ENCODE measurements around the gene FEZF1. TPM values are rescaled to one million over a fixed set of nuclear protein-coding genes. Genes with fewer than 3 reads are reported as not detected.

FEZF1 gene
- total RNA-seq, 3 donors from 2014 or later (not counting 1 experiment from before 2014, with no cell fraction given) = not detected

- DNase-seq (no peak), ATAC-seq (no peak)
- no peaks in the 10 kb centered on the region for H3K36me3 ChIP-seq (ENCODE audit: control insufficient read depth, insufficient read depth, low read length)
- 75% methylated on average over 2 of the region's 2 CpGs for WGBS (ENCODE audit: insufficient coverage)
- H3K27me3 Mint-ChIP-seq (ENCODE audit: low read depth in 2 of 2) = peaks cover 44 to 46% of the 10 kb centered on the region in 2 donors
- no peak for TF ChIP-seq CTCF (IDR thresholded peaks at IDR 0.05)
- H3K4me1 Mint-ChIP-seq = no peaks in the 10 kb centered on the region
- intact Hi-C loops (cut with micrococcal nuclease) = no loop called here
- H3K4me1 ChIP-seq (ENCODE audit: control insufficient read depth, insufficient read depth, low read length) = no peaks in the 10 kb centered on the region
- no peak overlapping the region for H3K4me3 ChIP-seq (ENCODE audit: low read length)
- peaks cover 34% of the 10 kb centered on the region for H3K27me3 ChIP-seq (ENCODE audit: control insufficient read depth, insufficient read depth, low read length)
- no peaks in the 10 kb centered on the region for H3K9me3 ChIP-seq (ENCODE audit: control insufficient read depth, insufficient read depth, low read length)
- H3K27ac ChIP-seq (ENCODE audit: low read length) = no peak overlapping the region
- no peak overlapping the region for H3K27ac Mint-ChIP-seq
- H3K36me3 Mint-ChIP-seq = peaks cover 12% of the 10 kb centered on the region
- no peak overlapping the region for H3K4me3 Mint-ChIP-seq
- H3K9me3 Mint-ChIP-seq = peaks cover 2 to 12% of the 10 kb centered on the region in 2 donors
Measured at GRCh38 chr7:122298618-122299017, 5.9 kb downstream of the FEZF1 start.

GRCh38 chr7:122298131-122298530 is 6.4 kb downstream of the FEZF1 start:
- H3K4me1 Mint-ChIP-seq = no peaks in the 10 kb centered on the region
- H3K27ac Mint-ChIP-seq = no peak overlapping the region
- TF ChIP-seq CTCF (IDR thresholded peaks at IDR 0.05) = no peak
- DNase-seq (no peak), ATAC-seq (no peak)
- Histone ChIP-seq H3K9me3 (ENCODE audit: control insufficient read depth, insufficient read depth, low read length) (no peaks in the 10 kb centered on the region), H3K4me1 (ENCODE audit: control insufficient read depth, insufficient read depth, low read length) (no peaks in the 10 kb centered on the region), H3K4me3 (ENCODE audit: low read length) (no peak overlapping the region), H3K27ac (ENCODE audit: low read length) (no peak overlapping the region), H3K27me3 (ENCODE audit: control insufficient read depth, insufficient read depth, low read length) (peaks cover 33% of the 10 kb centered on the region), H3K36me3 (ENCODE audit: control insufficient read depth, insufficient read depth, low read length) (no peaks in the 10 kb centered on the region)
- intact Hi-C loops (cut with micrococcal nuclease) = no loop called here
- H3K9me3 Mint-ChIP-seq = peaks cover 2 to 9% of the 10 kb centered on the region in 2 donors
- 69% methylated on average over 1 of the region's 2 CpGs for WGBS (ENCODE audit: insufficient coverage)
- peaks cover 39 to 41% of the 10 kb centered on the region in 2 donors for H3K27me3 Mint-ChIP-seq (ENCODE audit: low read depth in 2 of 2)
- H3K4me3 Mint-ChIP-seq = no peak overlapping the region
- peaks cover 10% of the 10 kb centered on the region for H3K36me3 Mint-ChIP-seq

GRCh38 chr7:122291189-122291588 is 13.4 kb downstream of the FEZF1 start:
- TF ChIP-seq CTCF (IDR thresholded peaks at IDR 0.05) = no peak

GRCh38 chr7:122290476-122290875 is 14.1 kb downstream of the FEZF1 start:
- no peak for ATAC-seq
- peaks cover 0 to 2% of the 10 kb centered on the region in 2 donors for H3K27me3 Mint-ChIP-seq (ENCODE audit: low read depth in 2 of 2)
- H3K9me3 Mint-ChIP-seq = peaks cover 12% of the 10 kb centered on the region in 2 donors
- no peaks in the 10 kb centered on the region for H3K36me3 ChIP-seq (ENCODE audit: control insufficient read depth, insufficient read depth, low read length)
- no peaks in the 10 kb centered on the region for H3K4me1 ChIP-seq (ENCODE audit: control insufficient read depth, insufficient read depth, low read length)
- no peak overlapping the region for H3K4me3 Mint-ChIP-seq
- no peaks in the 10 kb centered on the region for H3K36me3 Mint-ChIP-seq
- no peaks in the 10 kb centered on the region for H3K27me3 ChIP-seq (ENCODE audit: control insufficient read depth, insufficient read depth, low read length)
- no peak for TF ChIP-seq CTCF (IDR thresholded peaks at IDR 0.05)
- no peaks in the 10 kb centered on the region for H3K4me1 Mint-ChIP-seq
- no peak for DNase-seq
- intact Hi-C loops (cut with micrococcal nuclease) = no loop called here
- H3K9me3 ChIP-seq (ENCODE audit: control insufficient read depth, insufficient read depth, low read length) = no peaks in the 10 kb centered on the region
- no peak overlapping the region for H3K27ac ChIP-seq (ENCODE audit: low read length)
- H3K4me3 ChIP-seq (ENCODE audit: low read length) = no peak overlapping the region
- no peak overlapping the region for H3K27ac Mint-ChIP-seq
- 86% methylated on average over 1 of the region's 1 CpG for WGBS (ENCODE audit: insufficient coverage)

More at GRCh38 chr7:122291189-122291588, 13.4 kb downstream of the FEZF1 start:
- Mint-ChIP-seq H3K4me1 (no peaks in the 10 kb centered on the region), H3K27me3 (ENCODE audit: low read depth in 2 of 2) (peaks cover 0 to 2% of the 10 kb centered on the region in 2 donors), H3K27ac (no peak overlapping the region), H3K36me3 (no peaks in the 10 kb centered on the region), H3K4me3 (no peak overlapping the region), H3K9me3 (peaks cover 11 to 12% of the 10 kb centered on the region in 2 donors)
- intact Hi-C loops (cut with micrococcal nuclease) = no loop called here
- no peak overlapping the region for H3K27ac ChIP-seq (ENCODE audit: low read length)
- no peak for ATAC-seq
- H3K9me3 ChIP-seq (ENCODE audit: control insufficient read depth, insufficient read depth, low read length) = no peaks in the 10 kb centered on the region
- 89% methylated on average over 2 of the region's 2 CpGs for WGBS (ENCODE audit: insufficient coverage)
- H3K4me3 ChIP-seq (ENCODE audit: low read length) = no peak overlapping the region
- no peaks in the 10 kb centered on the region for H3K4me1 ChIP-seq (ENCODE audit: control insufficient read depth, insufficient read depth, low read length)
- no peak for DNase-seq
- no peaks in the 10 kb centered on the region for H3K27me3 ChIP-seq (ENCODE audit: control insufficient read depth, insufficient read depth, low read length)
- H3K36me3 ChIP-seq (ENCODE audit: control insufficient read depth, insufficient read depth, low read length) = no peaks in the 10 kb centered on the region
